Ishikawa (cell line): ENCODE results near the gene SPOP.

Experiments used
- CEBPB ChIP-seq: IDR thresholded peaks from 2 replicates; pipeline ENCODE4 v1.6.1; 2012
- CREB1 ChIP-seq: IDR thresholded peaks from 2 replicates; pipeline ENCODE4 v1.6.1; 2012; ENCODE audit warnings: low read depth
- EGR1 ChIP-seq: IDR thresholded peaks from 2 replicates; pipeline ENCODE4 v1.6.1; 2012
- EP300 ChIP-seq: IDR thresholded peaks from 2 replicates; pipeline ENCODE4 v1.6.1; 2012; ENCODE audit warnings: borderline replicate concordance
- FOXM1 ChIP-seq: IDR thresholded peaks from 2 replicates; pipeline ENCODE4 v1.6.1; 2012; ENCODE audit warnings: low read depth, borderline replicate concordance
- NFIC ChIP-seq: IDR thresholded peaks from 2 replicates; pipeline ENCODE4 v1.6.1; 2012
- RAD21 ChIP-seq: IDR thresholded peaks from 2 replicates; pipeline ENCODE4 v1.6.1; 2012; ENCODE audit warnings: low read depth
- TAF1 ChIP-seq: IDR thresholded peaks from 2 replicates; pipeline ENCODE4 v1.6.1; 2012; ENCODE audit warnings: low read depth, mild to moderate bottlenecking
- TCF12 ChIP-seq: IDR thresholded peaks from 2 replicates; pipeline ENCODE4 v1.6.1; 2012; ENCODE audit warnings: low read depth
- YY1 ChIP-seq: IDR thresholded peaks from 2 replicates; pipeline ENCODE4 v1.6.1; 2012; ENCODE audit warnings: low read depth
- ZBTB7A ChIP-seq: IDR thresholded peaks from 2 replicates; pipeline ENCODE4 v1.6.1; 2012; ENCODE audit warnings: low read depth
- TF ChIP-seq, protein P1 (sequence below): IDR thresholded peaks from 2 replicates; pipeline ENCODE4 v1.6.1; 2012
- TF ChIP-seq, protein P2 (sequence below): IDR thresholded peaks from 2 replicates; pipeline ENCODE4 v1.6.1; 2012
- TF ChIP-seq, protein P3 (sequence below): IDR thresholded peaks from 2 replicates; pipeline ENCODE4 v1.6.1; 2012; ENCODE audit warnings: low read depth, mild to moderate bottlenecking

DNA sequence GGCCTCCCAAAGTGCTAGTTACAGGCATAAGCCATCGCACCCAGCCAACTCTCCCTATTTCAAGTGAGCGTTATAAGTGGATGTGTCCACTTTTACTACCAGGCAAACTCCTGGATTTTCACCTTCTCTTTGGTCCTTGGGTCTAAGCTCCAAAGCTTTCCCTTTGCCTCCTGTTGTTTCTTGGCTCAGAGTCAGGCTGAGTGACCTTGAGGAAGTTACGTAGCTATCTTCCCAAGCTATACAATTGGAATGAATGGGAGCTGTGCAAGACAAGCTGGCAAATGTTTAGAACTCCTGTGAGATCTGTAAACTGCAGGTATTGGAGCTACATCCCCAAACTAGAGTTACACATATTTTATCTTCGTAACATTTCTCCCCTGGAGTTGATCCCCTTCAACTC is 81.9 kb downstream of the SPOP start:
- no peak for TF ChIP-seq EP300
- TF ChIP-seq, protein P1, sequence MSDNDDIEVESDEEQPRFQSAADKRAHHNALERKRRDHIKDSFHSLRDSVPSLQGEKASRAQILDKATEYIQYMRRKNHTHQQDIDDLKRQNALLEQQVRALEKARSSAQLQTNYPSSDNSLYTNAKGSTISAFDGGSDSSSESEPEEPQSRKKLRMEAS = no peak
- TF ChIP-seq YY1 = no peak
- no peak for TF ChIP-seq TAF1
- TF ChIP-seq ZBTB7A = no peak
- TF ChIP-seq RAD21 = no peak
- no peak for TF ChIP-seq NFIC
- TF ChIP-seq, protein P2, sequence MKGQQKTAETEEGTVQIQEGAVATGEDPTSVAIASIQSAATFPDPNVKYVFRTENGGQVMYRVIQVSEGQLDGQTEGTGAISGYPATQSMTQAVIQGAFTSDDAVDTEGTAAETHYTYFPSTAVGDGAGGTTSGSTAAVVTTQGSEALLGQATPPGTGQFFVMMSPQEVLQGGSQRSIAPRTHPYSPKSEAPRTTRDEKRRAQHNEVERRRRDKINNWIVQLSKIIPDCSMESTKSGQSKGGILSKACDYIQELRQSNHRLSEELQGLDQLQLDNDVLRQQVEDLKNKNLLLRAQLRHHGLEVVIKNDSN = no peak
- TF ChIP-seq FOXM1 = no peak
- no peak for TF ChIP-seq TCF12
- TF ChIP-seq, protein P3, sequence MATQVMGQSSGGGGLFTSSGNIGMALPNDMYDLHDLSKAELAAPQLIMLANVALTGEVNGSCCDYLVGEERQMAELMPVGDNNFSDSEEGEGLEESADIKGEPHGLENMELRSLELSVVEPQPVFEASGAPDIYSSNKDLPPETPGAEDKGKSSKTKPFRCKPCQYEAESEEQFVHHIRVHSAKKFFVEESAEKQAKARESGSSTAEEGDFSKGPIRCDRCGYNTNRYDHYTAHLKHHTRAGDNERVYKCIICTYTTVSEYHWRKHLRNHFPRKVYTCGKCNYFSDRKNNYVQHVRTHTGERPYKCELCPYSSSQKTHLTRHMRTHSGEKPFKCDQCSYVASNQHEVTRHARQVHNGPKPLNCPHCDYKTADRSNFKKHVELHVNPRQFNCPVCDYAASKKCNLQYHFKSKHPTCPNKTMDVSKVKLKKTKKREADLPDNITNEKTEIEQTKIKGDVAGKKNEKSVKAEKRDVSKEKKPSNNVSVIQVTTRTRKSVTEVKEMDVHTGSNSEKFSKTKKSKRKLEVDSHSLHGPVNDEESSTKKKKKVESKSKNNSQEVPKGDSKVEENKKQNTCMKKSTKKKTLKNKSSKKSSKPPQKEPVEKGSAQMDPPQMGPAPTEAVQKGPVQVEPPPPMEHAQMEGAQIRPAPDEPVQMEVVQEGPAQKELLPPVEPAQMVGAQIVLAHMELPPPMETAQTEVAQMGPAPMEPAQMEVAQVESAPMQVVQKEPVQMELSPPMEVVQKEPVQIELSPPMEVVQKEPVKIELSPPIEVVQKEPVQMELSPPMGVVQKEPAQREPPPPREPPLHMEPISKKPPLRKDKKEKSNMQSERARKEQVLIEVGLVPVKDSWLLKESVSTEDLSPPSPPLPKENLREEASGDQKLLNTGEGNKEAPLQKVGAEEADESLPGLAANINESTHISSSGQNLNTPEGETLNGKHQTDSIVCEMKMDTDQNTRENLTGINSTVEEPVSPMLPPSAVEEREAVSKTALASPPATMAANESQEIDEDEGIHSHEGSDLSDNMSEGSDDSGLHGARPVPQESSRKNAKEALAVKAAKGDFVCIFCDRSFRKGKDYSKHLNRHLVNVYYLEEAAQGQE = no peak
- TF ChIP-seq EGR1 = no peak
- no peak for TF ChIP-seq CEBPB
- TF ChIP-seq CREB1 = no peak
